Astrocyte of the hippocampus (primary cell): ENCODE data around the gene MTMR12.

Source experiments
- DNase-seq: peaks from one replicate; pipeline ENCODE4 v3.0.0; 2011; ENCODE audit warnings: low read depth, low spot score

Gene MTMR12

GRCh38 chr5:32276173-32276853, 36.4 kb downstream of the MTMR12 start:
- DNase-seq = peak; percentile 20

DNA sequence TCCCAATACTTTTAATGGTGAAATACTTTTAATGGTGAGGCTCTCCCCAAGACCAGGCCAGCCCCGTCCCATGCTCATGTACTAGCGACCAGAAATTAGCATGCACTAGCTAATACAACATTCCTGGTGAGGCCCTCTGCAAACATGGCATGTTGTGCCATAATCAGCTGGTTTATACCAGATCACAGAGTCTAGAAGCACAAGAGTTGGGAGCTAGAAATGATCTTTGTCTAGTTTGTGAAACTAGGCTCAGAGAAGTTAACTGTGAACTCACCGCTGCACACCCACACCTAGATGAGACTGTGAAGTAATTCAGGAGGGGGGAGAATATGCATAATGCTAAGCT, 37.4 kb downstream of the MTMR12 start:
- peak; percentile 9 for DNase-seq

DNA sequence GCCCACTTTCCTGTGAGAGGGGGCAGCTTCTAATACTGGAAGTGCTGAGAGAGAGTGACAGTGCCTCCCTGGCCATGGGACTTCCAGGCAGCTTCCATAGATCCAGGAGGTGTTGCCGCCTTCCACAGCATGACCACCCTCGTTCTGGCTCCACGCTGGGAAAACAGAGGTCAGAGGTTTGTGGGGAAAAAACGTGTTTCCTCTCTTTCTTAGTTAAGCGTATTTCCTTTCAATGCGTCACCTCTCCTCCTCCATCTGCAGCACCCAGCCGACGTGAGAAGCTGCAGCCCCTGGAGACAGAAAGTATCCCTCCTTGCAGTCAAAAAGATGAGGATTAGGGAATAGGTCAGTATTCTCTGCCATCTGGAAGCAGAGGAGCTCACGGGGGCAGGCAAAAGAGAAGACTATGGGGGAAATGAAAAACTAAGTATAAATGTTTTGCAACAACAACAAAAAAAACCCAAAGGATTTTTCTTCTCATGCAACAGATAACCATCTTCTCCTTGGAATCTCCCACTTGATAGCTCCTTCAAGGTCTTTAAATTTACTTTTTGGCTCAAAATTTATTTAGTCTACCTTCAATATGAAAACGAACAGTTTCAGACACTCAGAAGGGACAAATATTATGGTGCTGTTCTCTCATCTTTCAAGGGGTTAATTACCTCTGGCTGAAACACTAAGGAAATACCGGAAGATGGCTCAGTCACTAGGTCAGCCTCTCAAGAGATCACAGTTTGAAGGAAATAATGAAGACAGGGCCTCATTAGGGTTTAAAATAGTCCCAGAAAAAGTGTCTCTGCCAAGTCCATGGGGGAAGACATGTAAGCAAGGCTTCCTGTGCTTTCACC, 38.0 kb downstream of the MTMR12 start:
- no peak for DNase-seq

DNA sequence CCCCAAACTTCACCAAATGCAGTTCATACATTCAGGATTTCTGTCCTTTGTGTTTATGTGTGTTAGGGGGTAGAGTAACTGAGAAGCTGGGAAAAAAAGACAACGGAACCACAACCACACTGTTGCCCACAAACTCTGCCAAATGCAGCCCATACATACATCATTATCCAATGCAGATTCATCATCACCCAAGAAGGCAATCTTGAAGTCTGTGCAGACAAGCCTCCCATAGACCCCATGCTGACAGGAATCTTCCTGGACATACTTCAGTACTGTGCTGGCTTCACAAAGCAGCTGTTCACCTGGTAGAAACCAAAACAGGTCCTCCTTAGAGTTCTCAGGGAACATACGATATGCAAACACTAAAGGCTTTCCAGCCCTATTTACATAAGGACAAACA, 38.9 kb downstream of the MTMR12 start:
- peak; percentile 16 for DNase-seq

DNA sequence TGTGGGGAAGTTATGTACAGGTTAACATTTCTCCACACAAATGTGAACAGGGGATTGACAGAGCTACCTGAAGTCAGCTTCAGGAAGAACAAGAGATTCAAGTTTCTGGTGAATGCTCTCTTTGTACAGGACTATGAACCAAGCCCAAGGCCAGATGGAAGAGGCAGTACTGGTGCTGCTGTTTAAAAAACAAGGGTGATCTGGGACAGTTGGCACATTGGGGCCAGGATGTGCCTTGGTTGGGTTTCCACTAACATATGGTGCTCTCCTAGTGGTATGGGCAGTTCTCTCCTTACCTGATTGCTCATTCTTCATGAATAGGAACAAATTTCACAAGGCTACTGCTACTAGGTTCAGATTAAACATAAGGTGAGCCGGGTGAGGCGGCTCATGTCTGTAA, 40.0 kb downstream of the MTMR12 start:
- DNase-seq = no peak

- no peak for DNase-seq
These were observed 41.8 kb downstream of the MTMR12 start for GRCh38 chr5:32270946-32271345.

DNA sequence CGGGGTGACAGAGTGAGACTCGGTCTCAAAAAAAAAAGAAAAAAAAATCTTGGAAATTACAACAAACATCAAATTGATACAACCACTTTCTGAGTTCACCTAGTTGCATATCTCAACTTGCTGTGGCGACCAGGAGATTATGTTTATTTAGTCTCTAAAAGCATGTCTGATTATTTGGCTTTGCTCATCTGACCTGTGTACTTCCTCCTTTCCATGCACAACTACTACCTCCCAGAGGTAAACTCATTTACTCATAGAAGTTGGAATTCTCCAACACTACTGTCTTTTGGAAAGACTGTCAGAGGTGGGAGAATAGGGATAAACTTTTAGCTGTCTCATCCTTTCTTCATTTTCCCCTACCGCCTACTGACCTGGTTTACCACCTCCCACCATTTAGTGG, 42.6 kb downstream of the MTMR12 start:
- DNase-seq = no peak

- DNase-seq = no peak
These were observed 46.8 kb downstream of the MTMR12 start for GRCh38 chr5:32265902-32266301.

DNA sequence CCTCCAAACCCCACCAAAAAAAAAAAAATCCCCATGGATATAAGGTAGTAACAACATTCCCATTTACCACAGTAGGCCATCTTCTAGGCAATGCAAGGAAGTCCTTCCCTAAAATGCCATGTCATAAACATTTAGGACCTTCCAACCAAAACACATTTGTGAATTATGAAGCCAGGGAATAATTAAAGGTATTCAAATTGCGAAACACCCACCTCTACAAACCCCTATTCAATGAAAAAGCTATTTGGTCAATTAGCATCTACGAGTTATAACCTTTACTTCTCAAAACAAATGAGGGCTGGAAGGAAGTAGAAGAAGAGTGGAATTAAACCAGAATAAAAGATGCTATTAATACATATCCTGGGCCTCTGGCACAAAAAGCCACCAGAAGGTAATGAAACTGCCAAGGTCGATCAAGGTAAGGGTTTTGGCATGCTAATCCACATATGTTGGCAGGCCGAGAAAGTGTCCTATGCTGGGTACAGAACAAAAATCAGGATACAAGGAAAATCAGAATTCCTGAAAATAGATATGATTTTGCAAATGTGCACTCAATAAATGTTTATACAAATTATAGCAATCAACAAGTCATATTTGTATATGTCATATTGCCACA, 47.7 kb downstream of the MTMR12 start:
- DNase-seq = no peak

DNA sequence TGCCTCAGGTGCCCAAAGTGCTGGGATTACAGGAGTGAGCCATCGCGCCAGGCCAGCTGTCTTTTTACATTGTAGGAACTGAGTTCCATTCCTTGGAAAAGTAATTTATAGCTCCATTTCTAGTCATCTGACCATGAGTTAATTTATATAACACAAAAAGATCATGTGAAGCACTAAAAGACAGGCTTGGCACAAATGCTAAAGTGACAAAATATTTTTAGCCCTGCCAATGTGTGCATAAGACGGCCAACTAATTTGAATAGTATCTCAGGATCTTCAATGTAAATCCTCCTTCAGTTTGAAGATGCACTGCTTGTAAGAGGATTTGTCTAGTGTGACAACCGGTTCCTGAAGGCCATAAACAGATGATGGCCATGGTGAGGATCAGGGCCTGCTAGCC, 49.1 kb downstream of the MTMR12 start:
- DNase-seq = no peak

GRCh38 chr5:32261198-32261597, 51.5 kb downstream of the MTMR12 start:
- no peak for DNase-seq

DNA sequence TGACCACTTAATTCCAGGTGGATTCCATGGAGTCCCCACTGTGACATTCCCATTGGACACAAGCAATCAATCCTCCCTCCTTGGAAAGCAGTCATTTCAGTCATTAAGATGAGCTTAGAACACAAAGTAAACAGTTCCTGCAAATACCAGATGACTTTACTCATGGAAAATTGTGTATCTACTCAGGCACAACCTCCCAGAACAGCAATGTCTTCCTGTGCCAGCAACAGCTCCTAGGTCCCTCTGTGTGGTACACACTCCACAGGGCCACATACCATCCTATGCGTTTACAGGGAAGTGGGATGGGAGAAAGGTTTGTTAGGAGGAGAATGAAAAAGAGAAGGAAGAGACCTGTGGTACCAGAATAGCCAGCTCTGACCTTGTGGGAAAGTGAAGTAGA, 53.7 kb downstream of the MTMR12 start:
- no peak for DNase-seq

DNA sequence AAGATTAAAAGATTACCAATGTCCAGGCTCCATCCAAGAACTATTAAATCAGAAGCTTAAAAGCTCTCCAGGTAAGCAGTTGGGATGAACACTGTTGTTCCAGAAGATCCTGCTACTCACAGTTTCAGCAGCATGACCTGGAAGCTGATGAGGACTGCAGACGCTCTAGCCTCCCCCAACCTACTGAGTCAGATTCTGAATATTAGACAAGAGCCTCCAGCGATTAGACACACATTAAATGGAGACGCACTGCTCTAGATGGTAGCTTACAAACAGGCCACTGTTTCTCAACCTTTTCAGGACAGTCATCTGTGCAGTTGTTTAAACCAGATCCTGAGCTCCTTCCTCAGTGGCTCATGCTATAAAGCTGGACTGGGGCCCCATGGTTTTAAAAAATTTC, 54.3 kb downstream of the MTMR12 start:
- DNase-seq = no peak

DNA sequence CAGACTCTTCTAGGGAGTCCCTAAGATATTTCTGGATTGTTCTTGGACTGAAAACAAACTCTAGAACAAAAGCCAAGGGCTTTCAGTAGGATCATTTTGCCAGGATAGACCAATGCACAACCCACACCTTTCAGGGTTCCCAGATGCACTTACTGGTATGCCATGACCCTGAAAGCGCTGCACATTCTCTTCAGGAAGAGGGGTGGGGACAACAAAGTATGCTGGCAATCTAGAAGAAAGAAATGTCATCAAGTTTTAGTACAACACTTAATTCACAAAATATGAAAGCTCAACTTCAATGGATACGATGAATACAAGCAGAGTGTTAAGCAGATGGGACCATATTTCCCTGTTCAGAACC, 57.2 kb downstream of the MTMR12 start:
- DNase-seq = no peak

- DNase-seq = peak; percentile 85
These were observed 57.7 kb downstream of the MTMR12 start for GRCh38 chr5:32254881-32255539.

GRCh38 chr5:32251871-32252458, 60.8 kb downstream of the MTMR12 start:
- peak; percentile 37 for DNase-seq

GRCh38 chr5:32249668-32250067, 63.1 kb downstream of the MTMR12 start:
- DNase-seq = no peak

- DNase-seq = no peak
These were observed 67.0 kb downstream of the MTMR12 start for GRCh38 chr5:32245742-32246141.

GRCh38 chr5:32244017-32244416, 68.7 kb downstream of the MTMR12 start:
- no peak for DNase-seq

GRCh38 chr5:32241034-32241783, 71.5 kb downstream of the MTMR12 start:
- no peak for DNase-seq

GRCh38 chr5:32239385-32239784, 73.4 kb downstream of the MTMR12 start:
- no peak for DNase-seq
